ENCODE data around the gene PDZK1IP1. TPM values are rescaled to one million over a fixed set of nuclear protein-coding genes. Genes with fewer than 3 reads are reported as not detected.

Gene PDZK1IP1
- polyA plus RNA-seq, 1 donor from 2014 or later = not detected

- Histone ChIP-seq H2AFZ (ENCODE audit: low read depth, low read length) (no peak overlapping the region), H3F3A (ENCODE audit: insufficient read depth, low read length, poor library complexity, severe bottlenecking) (no peaks in the 10 kb centered on the region), H3K79me2 (replicated peaks; ENCODE audit: insufficient read depth, low read length) (no peaks in the 10 kb centered on the region), H3K9ac (ENCODE audit: low read length) (no peak overlapping the region), H3K4me2 (ENCODE audit: low read length) (no peak overlapping the region), H4K20me1 (ENCODE audit: insufficient read depth) (no peaks in the 10 kb centered on the region), H3K4me3 (ENCODE audit: low read length) (no peak overlapping the region), H3K27ac (ENCODE audit: low read length) (no peak overlapping the region), H3K9me3 (ENCODE audit: low read length) (no peaks in the 10 kb centered on the region), H3K27me3 (ENCODE audit: insufficient read depth, low read depth, low read length) (no peaks in the 10 kb centered on the region), H3K9me2 (ENCODE audit: insufficient read depth, low read length) (no peaks in the 10 kb centered on the region), H3K36me3 (ENCODE audit: insufficient read depth, low read length) (no peaks in the 10 kb centered on the region)
- TF ChIP-seq MXI1 (conservative IDR thresholded peaks at IDR 0.05; ENCODE audit: poor library complexity, severe bottlenecking) = no peak
- TF ChIP-seq RAD21 (conservative IDR thresholded peaks at IDR 0.05) = no peak
- no peak for TF ChIP-seq EP300 (conservative IDR thresholded peaks at IDR 0.05; ENCODE audit: poor library complexity, severe bottlenecking)
- no peak for TF ChIP-seq CTCF (IDR thresholded peaks at IDR 0.05; ENCODE audit: poor library complexity, severe bottlenecking)
- TF ChIP-seq TAF1 (IDR thresholded peaks at IDR 0.05; ENCODE audit: low read depth) = no peak
- TF ChIP-seq SMC3 (conservative IDR thresholded peaks at IDR 0.05; ENCODE audit: poor library complexity) = no peak
- no peak for TF ChIP-seq POLR2AphosphoS5 (IDR thresholded peaks at IDR 0.05)
- TF ChIP-seq EZH2 (IDR thresholded peaks at IDR 0.05; ENCODE audit: borderline replicate concordance, insufficient read depth, low read length, poor library complexity, severe bottlenecking) = no peak
- TF ChIP-seq, protein P1, sequence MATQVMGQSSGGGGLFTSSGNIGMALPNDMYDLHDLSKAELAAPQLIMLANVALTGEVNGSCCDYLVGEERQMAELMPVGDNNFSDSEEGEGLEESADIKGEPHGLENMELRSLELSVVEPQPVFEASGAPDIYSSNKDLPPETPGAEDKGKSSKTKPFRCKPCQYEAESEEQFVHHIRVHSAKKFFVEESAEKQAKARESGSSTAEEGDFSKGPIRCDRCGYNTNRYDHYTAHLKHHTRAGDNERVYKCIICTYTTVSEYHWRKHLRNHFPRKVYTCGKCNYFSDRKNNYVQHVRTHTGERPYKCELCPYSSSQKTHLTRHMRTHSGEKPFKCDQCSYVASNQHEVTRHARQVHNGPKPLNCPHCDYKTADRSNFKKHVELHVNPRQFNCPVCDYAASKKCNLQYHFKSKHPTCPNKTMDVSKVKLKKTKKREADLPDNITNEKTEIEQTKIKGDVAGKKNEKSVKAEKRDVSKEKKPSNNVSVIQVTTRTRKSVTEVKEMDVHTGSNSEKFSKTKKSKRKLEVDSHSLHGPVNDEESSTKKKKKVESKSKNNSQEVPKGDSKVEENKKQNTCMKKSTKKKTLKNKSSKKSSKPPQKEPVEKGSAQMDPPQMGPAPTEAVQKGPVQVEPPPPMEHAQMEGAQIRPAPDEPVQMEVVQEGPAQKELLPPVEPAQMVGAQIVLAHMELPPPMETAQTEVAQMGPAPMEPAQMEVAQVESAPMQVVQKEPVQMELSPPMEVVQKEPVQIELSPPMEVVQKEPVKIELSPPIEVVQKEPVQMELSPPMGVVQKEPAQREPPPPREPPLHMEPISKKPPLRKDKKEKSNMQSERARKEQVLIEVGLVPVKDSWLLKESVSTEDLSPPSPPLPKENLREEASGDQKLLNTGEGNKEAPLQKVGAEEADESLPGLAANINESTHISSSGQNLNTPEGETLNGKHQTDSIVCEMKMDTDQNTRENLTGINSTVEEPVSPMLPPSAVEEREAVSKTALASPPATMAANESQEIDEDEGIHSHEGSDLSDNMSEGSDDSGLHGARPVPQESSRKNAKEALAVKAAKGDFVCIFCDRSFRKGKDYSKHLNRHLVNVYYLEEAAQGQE (IDR thresholded peaks at IDR 0.05; ENCODE audit: borderline replicate concordance) = no peak
Measured at GRCh38 chr1:47137925-47138615, 51.8 kb downstream of the PDZK1IP1 start.

GRCh38 chr1:47137198-47137597 lies 52.6 kb downstream of the PDZK1IP1 start, which contains the start of gene CYP4A22:
CYP4A22 (plus strand) TSS chr1:47137441; CDS start chr1:47137486, 45 bp downstream.
- no peak within 1 kb of the TSS for H3K4me2 ChIP-seq (ENCODE audit: low read length)
- no peak within 1 kb of the TSS for H2AFZ ChIP-seq (ENCODE audit: low read depth, low read length)
- TF ChIP-seq EP300 (conservative IDR thresholded peaks at IDR 0.05; ENCODE audit: poor library complexity, severe bottlenecking) (no peak), MXI1 (conservative IDR thresholded peaks at IDR 0.05; ENCODE audit: poor library complexity, severe bottlenecking) (no peak), TAF1 (IDR thresholded peaks at IDR 0.05; ENCODE audit: low read depth) (no peak), CTCF (IDR thresholded peaks at IDR 0.05; ENCODE audit: poor library complexity, severe bottlenecking) (no peak), POLR2AphosphoS5 (IDR thresholded peaks at IDR 0.05) (no peak), SMC3 (conservative IDR thresholded peaks at IDR 0.05; ENCODE audit: poor library complexity) (no peak), RAD21 (conservative IDR thresholded peaks at IDR 0.05) (no peak), EZH2 (IDR thresholded peaks at IDR 0.05; ENCODE audit: borderline replicate concordance, insufficient read depth, low read length, poor library complexity, severe bottlenecking) (no peak)
- TF ChIP-seq, protein P1 (IDR thresholded peaks at IDR 0.05; ENCODE audit: borderline replicate concordance) = no peak
- no peak within 1 kb of the TSS for H3K4me3 ChIP-seq (ENCODE audit: low read length)
- H3K27ac ChIP-seq (ENCODE audit: low read length) = no peak within 1 kb of the TSS
- H3K36me3 ChIP-seq (ENCODE audit: insufficient read depth, low read length) = no peaks in the 10 kb centered on the region
- H3F3A ChIP-seq (ENCODE audit: insufficient read depth, low read length, poor library complexity, severe bottlenecking) = no peaks in the 10 kb centered on the region
- H3K27me3 ChIP-seq (ENCODE audit: insufficient read depth, low read depth, low read length) = no peaks in the 10 kb centered on the region
- H4K20me1 ChIP-seq (ENCODE audit: insufficient read depth) = no peaks in the 10 kb centered on the region
- no peaks in the 10 kb centered on the region for H3K9me3 ChIP-seq (ENCODE audit: low read length)
- no peaks in the 10 kb centered on the region for H3K9me2 ChIP-seq (ENCODE audit: insufficient read depth, low read length)
- no peaks in the 10 kb centered on the region for H3K79me2 ChIP-seq (replicated peaks; ENCODE audit: insufficient read depth, low read length)
- H3K9ac ChIP-seq (ENCODE audit: low read length) = no peak within 1 kb of the TSS

All from neural cell (in vitro differentiated cells).